ENCODE data around the gene CEP250.

DNA sequence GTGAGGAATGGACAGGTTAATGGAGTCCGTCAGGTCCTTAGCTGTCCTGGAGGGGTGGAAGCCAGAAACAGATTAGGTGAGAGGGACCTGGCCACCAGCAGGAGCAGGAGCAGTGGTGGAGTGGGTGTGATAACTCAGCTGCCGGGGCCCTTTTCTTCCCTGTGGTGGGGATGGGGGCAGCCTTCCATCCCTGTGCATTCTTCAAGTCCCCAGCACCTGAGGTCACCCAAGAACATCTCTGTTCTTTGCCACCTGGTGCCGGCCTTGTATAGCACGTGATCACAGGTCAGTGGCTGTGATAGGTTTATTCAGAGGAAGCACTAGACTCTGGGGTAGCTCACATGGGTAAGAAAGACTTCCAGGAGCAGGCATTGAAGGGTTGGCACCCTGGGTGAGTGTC lies 103.1 kb downstream of the CEP250 start:
- TF ChIP-seq GATA3 (IDR thresholded peaks at IDR 0.05; ENCODE audit: low read depth, low read length) (no peak), GATA2 (IDR thresholded peaks at IDR 0.05; ENCODE audit: low read depth, low read length) (no peak)
